Heart right ventricle (tissue), 16 donors: ENCODE data around the gene C16orf96. TPM values are rescaled to one million over a fixed set of nuclear protein-coding genes. Genes with fewer than 3 reads are reported as not detected.

Experiments used
- ATAC-seq, 8 donors: fragments of 200-7000 bp; cut with Tn5 transposase; one replicate each; pipeline ENCODE4 v1.9.1; 2020; ENCODE audit warnings: mild to moderate bottlenecking in 8 of 8, moderate library complexity in 8 of 8, moderate number of reproducible peaks in 1 of 8
- DNase-seq, 2 donors: peaks; one replicate each; pipeline ENCODE4 v3.0.0-alpha.2; 2020
- H3K27ac ChIP-seq, 10 donors: fragments of 200-600 bp; sonication (generic) in 2 of 10; one replicate each; pipeline versions ENCODE4 v1.5.0 to v1.8.0; 2020 to 2022; ENCODE audit warnings: mild to moderate bottlenecking in 3 of 10
- H3K27me3 ChIP-seq, 7 donors: fragments of 200-600 bp; one replicate each; pipeline ENCODE4 v1.8.0; 2021 to 2022; ENCODE audit warnings: mild to moderate bottlenecking in 2 of 7
- H3K36me3 ChIP-seq, 9 donors: fragments of 200-600 bp; sonication (generic) in 1 of 9; one replicate each; pipeline versions ENCODE4 v1.5.0 to v1.8.0; 2020 to 2022; ENCODE audit warnings: mild to moderate bottlenecking in 2 of 9
- H3K4me1 ChIP-seq, 9 donors: fragments of 200-600 bp; sonication (generic) in 1 of 9; one replicate each; pipeline versions ENCODE4 v1.5.0 to v1.8.0; 2020 to 2022; ENCODE audit warnings: mild to moderate bottlenecking in 4 of 9
- H3K4me3 ChIP-seq, 10 donors: fragments of 200-600 bp; sonication (generic) in 2 of 10; one replicate each; pipeline versions ENCODE4 v1.5.0 to v1.8.0; 2020 to 2022; ENCODE audit warnings: mild to moderate bottlenecking in 7 of 10, moderate library complexity in 2 of 10
- H3K9me3 ChIP-seq, 11 donors: fragments of 200-600 bp in 10 of 11; sonication (generic) in 2 of 11; one replicate each; pipeline versions ENCODE4 v1.5.0 to v1.8.0; 2013 to 2022; ENCODE audit warnings: mild to moderate bottlenecking in 2 of 11, control low read depth in 1 of 11, moderate library complexity in 1 of 11
- WGBS, 2 donors: extraction: QIAGEN DNeasy Blood & Tissue Kit; methylation state at CpG; one replicate each; pipeline ENCODE4 v1.1.7; 2013; ENCODE audit warnings: inconsistent platforms in 1 of 2; 5-methylcytosine and 5-hydroxymethylcytosine counted together
- intact Hi-C, 10 donors: fragments of 100-400 bp; cut with DNase I; formaldehyde crosslinking; loops; one replicate each; pipeline versions ENCODE4 v1.11.1 to v1.14.2; 2022
- polyA plus RNA-seq, 2 donors: library from polyadenylated mRNA; stranded (reverse); fragments of 200-250 nt; gene quantifications; one replicate each; pipeline ENCODE4 v1.2.3, GENCODE V29; 2013
- total RNA-seq, 10 donors: library from RNA; stranded (reverse); fragmentation: NEBNext Ultra II Directional in 3 of 10; extraction: Animal tissue kit (Norgen Biotek cat#: 25700) in 3 of 10; gene quantifications; one replicate each; pipeline versions ENCODE4 v1.2.1 to v1.2.4, GENCODE V29; 2021 to 2023
- TF ChIP-seq, protein P1 (sequence below), 9 donors: fragments of 200-600 bp; sonication (generic) in 2 of 9; IDR thresholded peaks; one replicate each; pipeline versions ENCODE4 v1.5.0 to v1.8.0; 2021 to 2022; ENCODE audit warnings: antibody characterized with exemption in 9 of 9, mild to moderate bottlenecking in 5 of 9, moderate library complexity in 1 of 9
- donor health status: Arrhythmogenic right ventricular cardiomyopathy.
- donor health status: ischemic (EF 13 %, LVEDD 7.1; RV severe dilation, severe dysfunction).
- donor health status: healthy with polysubstance abuse.
- donor health status: DM: no; HTN: yes; CAD: no.
- donor health status: DM: no; HTN: no; CAD: no.
- donor health status: ischemic (EF 25% LVEDD 6.9; RV normal size, moderate dysfunction).
- donor health status: ischemic (EF 25% LVEDD 5.7; RV mildly dilated, moderate dysfunction).
- donor health status: healthy.
- donor health status: DM: yes; HTN: yes; CAD: no.
- donor health status: Ischemic cardiomyopathy.
- donor health status: ischemic (EF 35%, LVEDD 5.7; RV mildly dilated, moderate dysfunction).
- donor health status: nonischemic (EF 11% LVEDD 7.7; RV severe dilation, severe dysfunction).
- donor health status: DM: yes; HTN: yes; CAD: no.
- donor health status: PGD.
- donor health status: ischemic (EF 29% LVEDD 5.4; RV normal size, mild dysfunction).
- donor health status: nonischemic (EF 23%, LVEDD 6.1; RV moderate dilation, normal function).

The C16orf96 gene
- total and polyA plus RNA-seq, 12 donors = 0.01 to 0.21 (median 0.07) TPM; not detected in 1

DNA sequence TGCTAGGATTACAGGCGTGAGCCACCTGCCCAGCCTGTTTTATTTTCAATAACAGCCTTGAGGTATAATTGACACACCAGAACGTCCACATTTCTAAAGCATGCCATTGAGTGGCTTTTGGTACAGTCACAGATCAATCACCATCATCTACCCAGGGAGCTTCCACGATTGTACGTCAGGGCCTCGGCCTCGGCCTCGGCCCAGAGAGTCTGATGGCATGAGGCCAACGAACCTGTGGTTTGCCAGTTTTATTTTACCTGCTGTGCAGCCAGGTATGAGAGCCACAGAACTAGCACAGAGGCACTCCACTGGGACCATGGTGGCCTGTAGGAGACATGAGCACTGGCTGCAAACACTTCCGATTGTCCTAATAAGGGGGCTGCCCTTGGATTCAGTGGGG, 50.2 kb downstream of the C16orf96 start:
- H3K4me3 ChIP-seq = no peak overlapping the region
- DNase-seq (no peak), ATAC-seq (no peak)
- H3K4me1 ChIP-seq = peaks cover 0 to 18% (median 5%) of the 10 kb centered on the region in 9 donors
- intact Hi-C loops = no loop called here
- no peaks in the 10 kb centered on the region for H3K9me3 ChIP-seq
- no peak overlapping the region for H3K27ac ChIP-seq
- H3K27me3 ChIP-seq = peaks cover 0 to 6% (median 0%) of the 10 kb centered on the region in 7 donors
- TF ChIP-seq, protein P1, sequence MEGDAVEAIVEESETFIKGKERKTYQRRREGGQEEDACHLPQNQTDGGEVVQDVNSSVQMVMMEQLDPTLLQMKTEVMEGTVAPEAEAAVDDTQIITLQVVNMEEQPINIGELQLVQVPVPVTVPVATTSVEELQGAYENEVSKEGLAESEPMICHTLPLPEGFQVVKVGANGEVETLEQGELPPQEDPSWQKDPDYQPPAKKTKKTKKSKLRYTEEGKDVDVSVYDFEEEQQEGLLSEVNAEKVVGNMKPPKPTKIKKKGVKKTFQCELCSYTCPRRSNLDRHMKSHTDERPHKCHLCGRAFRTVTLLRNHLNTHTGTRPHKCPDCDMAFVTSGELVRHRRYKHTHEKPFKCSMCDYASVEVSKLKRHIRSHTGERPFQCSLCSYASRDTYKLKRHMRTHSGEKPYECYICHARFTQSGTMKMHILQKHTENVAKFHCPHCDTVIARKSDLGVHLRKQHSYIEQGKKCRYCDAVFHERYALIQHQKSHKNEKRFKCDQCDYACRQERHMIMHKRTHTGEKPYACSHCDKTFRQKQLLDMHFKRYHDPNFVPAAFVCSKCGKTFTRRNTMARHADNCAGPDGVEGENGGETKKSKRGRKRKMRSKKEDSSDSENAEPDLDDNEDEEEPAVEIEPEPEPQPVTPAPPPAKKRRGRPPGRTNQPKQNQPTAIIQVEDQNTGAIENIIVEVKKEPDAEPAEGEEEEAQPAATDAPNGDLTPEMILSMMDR (IDR thresholded peaks at IDR 0.05) = no peak
- WGBS, 2 donors = 83 to 87% methylated on average over 9 of the region's 9 CpGs
- H3K36me3 ChIP-seq = peaks cover 0 to 36% (median 2%) of the 10 kb centered on the region in 9 donors

DNA sequence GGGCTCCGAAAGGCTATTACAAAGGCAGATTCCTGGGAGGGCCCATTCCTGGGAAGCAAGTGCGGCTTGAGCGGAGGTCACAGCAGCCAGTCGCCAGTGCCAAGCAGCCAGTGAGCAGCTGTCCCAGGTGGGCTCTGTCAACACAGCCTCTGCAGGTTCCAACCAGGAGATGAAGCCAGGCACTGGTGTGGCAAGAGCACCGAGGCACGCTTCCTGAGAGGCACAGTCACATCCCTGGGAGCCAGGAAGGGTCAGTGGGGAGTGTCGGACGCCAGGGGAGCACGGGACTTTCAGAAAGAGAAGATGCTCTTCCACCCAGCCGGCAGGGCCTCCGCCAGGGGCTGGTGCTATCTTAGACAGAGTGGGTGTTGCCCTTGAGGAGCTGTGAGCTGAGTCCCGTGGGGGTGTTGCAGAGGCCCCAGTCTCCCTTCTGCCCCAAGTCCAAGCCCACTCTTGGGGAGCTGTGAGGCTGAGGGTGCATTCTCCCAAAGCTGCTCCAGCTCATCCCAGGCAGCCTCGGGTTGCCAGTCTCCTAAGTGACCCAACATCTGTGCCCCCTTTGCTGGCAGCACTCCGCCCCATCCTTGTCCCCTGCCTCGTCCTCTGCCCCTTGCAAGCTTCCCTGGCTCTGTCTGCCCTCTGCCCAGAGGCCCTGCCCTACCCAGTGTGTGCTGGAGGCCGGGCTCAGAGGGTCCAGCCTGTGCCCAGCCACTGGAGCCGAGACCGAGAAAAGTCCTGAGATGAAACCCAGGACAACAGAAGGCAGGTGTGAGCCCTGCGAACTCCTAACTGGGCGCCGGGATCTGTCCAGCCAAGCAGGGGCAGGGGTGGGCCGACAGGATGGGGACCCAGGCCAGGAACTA, 51.9 kb downstream of the C16orf96 start:
- DNase-seq = no peak
- Histone ChIP-seq H3K4me1 (peaks cover 2 to 31% (median 20%) of the 10 kb centered on the region in 9 donors), H3K27ac (no peak overlapping the region)

DNA sequence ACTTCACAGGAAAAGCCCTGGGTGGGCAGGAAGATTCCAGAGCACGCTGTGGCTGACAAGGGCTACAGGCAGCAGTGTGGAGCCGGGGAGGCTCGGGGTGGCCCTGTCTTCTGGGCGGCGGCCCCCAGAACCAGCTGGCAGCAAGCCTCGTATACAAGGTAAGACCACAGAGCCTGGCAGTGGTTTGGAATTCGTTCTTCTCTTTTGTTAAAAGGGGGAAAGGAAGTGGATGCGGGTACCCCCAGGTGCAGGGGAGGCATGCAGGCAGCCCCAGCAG, 52.5 kb downstream of the C16orf96 start:
- no peak overlapping the region for H3K4me3 ChIP-seq
- no peak for DNase-seq
- TF ChIP-seq, protein P1 (IDR thresholded peaks at IDR 0.05) = no peak
- no peak overlapping the region for H3K27ac ChIP-seq
- WGBS, 2 donors = 84 to 86% methylated on average over 8 of the region's 8 CpGs
- H3K27me3 ChIP-seq = no peaks in the 10 kb centered on the region
- no peaks in the 10 kb centered on the region for H3K9me3 ChIP-seq
- peaks cover 0 to 36% (median 4%) of the 10 kb centered on the region in 9 donors for H3K36me3 ChIP-seq
- peaks cover 8 to 36% (median 25%) of the 10 kb centered on the region in 9 donors for H3K4me1 ChIP-seq
- ATAC-seq = no peak
- intact Hi-C loops = no loop called here

More for the DNA sequence above, 51.9 kb downstream of the C16orf96 start:
- TF ChIP-seq, protein P1 (IDR thresholded peaks at IDR 0.05) = no peak
- peaks cover 0 to 36% (median 4%) of the 10 kb centered on the region in 9 donors for H3K36me3 ChIP-seq
- no peaks in the 10 kb centered on the region for H3K27me3 ChIP-seq
- intact Hi-C loops = no loop called here
- ATAC-seq = no peak
- H3K9me3 ChIP-seq = no peaks in the 10 kb centered on the region
- no peak overlapping the region for H3K4me3 ChIP-seq
- WGBS, 2 donors = 84 to 87% methylated on average over 22 of the region's 22 CpGs

DNA sequence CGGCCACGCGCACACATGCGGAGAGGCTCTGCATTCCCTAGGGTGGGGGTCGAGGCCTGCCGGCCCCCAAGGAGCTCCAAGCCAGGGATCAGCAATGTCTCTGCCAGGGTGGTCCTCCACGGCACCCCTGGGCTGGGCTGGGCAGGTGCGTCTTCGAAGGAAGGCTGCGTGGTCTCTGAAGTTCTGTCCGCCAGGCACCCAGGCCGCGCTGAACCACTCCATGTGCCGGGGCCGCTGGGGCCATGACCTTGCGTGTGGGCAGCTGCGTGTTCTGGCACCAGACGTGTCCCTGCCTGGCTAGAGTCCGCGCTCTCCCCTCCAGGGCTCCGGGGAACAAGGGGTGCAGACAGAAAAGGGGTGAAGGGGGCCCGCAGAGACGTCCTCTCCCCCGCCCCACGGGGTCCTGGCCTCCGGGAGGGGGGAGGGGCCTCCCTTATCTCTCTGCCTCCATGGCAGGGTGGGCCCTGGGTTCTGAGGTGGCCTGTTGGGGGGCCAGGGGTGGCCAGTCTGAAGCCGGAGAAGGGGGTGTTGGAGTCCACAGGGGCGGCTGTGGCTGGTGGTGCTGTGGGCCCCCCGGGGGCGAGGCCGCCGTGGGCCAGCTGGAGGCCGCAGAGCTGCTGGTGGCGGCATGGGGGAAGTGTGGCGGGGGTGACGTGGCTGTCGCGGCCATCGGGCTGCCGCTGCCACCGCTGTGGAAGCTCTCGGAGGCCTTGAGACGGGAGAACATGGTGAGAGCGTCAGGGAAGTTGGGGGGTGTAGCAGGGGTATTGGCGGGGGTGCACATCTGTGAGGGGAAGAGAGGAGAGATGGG, 53.3 kb downstream of the C16orf96 start:
- no peaks in the 10 kb centered on the region for H3K9me3 ChIP-seq
- H3K27me3 ChIP-seq = no peaks in the 10 kb centered on the region
- H3K36me3 ChIP-seq = peaks cover 0 to 36% (median 4%) of the 10 kb centered on the region in 9 donors
- H3K4me3 ChIP-seq = no peak overlapping the region
- DNase-seq = no peak
- ATAC-seq = no peak
- intact Hi-C loops = no loop called here
- H3K4me1 ChIP-seq = peaks cover 9 to 34% (median 29%) of the 10 kb centered on the region in 9 donors
- TF ChIP-seq, protein P1 (IDR thresholded peaks at IDR 0.05) = no peak
- H3K27ac ChIP-seq = no peak overlapping the region
- WGBS, 2 donors = 88 to 90% methylated on average over 45 of the region's 45 CpGs
